SKM-1 treated with dmso at 0.1 percent for 144 hours (cell line): ENCODE measurements around the gene FAS.

Experiments used
- DNase-seq: peaks from one replicate; lab custom pipeline; 2025; ENCODE audit not compliant: unreplicated experiment; lab: John Stamatoyannopoulos, UW

FAS gene

GRCh38 chr10:89032141-89032891 is 41.7 kb downstream of the FAS start:
- DNase-seq, result no peak

- DNase-seq, result no peak
These were observed 44.9 kb downstream of the FAS start for GRCh38 chr10:89035461-89035860.

GRCh38 chr10:89037096-89037495 is 46.5 kb downstream of the FAS start:
- peak; percentile 16 for DNase-seq

- no peak for DNase-seq
These were observed 52.0 kb downstream of the FAS start for GRCh38 chr10:89042562-89042961.

GRCh38 chr10:89043052-89043451 is 52.5 kb downstream of the FAS start:
- DNase-seq, result no peak

- no peak for DNase-seq
These were observed 56.8 kb downstream of the FAS start for GRCh38 chr10:89047397-89047796.

- DNase-seq, result no peak
These were observed 61.0 kb downstream of the FAS start for GRCh38 chr10:89051593-89051992.

- DNase-seq, result no peak
These were observed 63.0 kb downstream of the FAS start for GRCh38 chr10:89053555-89053954.

GRCh38 chr10:89055159-89055558 is 64.6 kb downstream of the FAS start:
- no peak for DNase-seq

- DNase-seq, result no peak
These were observed 72.3 kb downstream of the FAS start for GRCh38 chr10:89062861-89063260.

GRCh38 chr10:89063465-89063864 is 72.9 kb downstream of the FAS start:
- DNase-seq, result no peak

- DNase-seq, result no peak
These were observed 74.2 kb downstream of the FAS start for GRCh38 chr10:89064748-89065147.
